Activated B cell treated with CpG ODN at 0.5 μM for 24 hours (primary cell): ENCODE results near the gene TRIM7. TPM values are rescaled to one million over a fixed set of nuclear protein-coding genes. Genes with fewer than 3 reads are reported as not detected.
A peak's percentile ranks its signal among the peaks of the same experiment; 100 is the strongest.

Experiments used
- ATAC-seq: fragments of 200-7000 bp; cut with Tn5 transposase; one replicate; pipeline ENCODE4 v1.10.0; 2021; ENCODE audit warnings: low read depth, mild to moderate bottlenecking, moderate library complexity
- CTCF ChIA-PET: fragments of 350-600 bp; sonication (Branson Sonifier 250); formaldehyde crosslinking; loops from one replicate; lab custom pipeline; 2021; ENCODE audit warnings: antibody characterized with exemption; lab: Charles Lee
- POLR2A ChIA-PET: fragments of 350-600 bp; sonication (Branson Sonifier 250); formaldehyde crosslinking; loops from one replicate; lab custom pipeline; 2021; ENCODE audit warnings: antibody characterized with exemption; lab: Charles Lee
- DNase-seq: peaks from one replicate; pipeline ENCODE4 v3.0.0; 2022
- H3K27ac Mint-ChIP-seq: one replicate; pipeline ENCODE4 v1.8.0; 2020; ENCODE audit warnings: mixed read lengths
- H3K27me3 Mint-ChIP-seq: one replicate; pipeline ENCODE4 v1.8.0; 2021; ENCODE audit warnings: mixed read lengths
- H3K36me3 Mint-ChIP-seq: one replicate; pipeline ENCODE4 v1.8.0; 2021; ENCODE audit warnings: low read depth, mixed read lengths
- H3K4me1 Mint-ChIP-seq: one replicate; pipeline ENCODE4 v1.8.0; 2021; ENCODE audit warnings: mixed read lengths
- H3K4me3 Mint-ChIP-seq: one replicate; pipeline ENCODE4 v1.8.0; 2020; ENCODE audit warnings: mild to moderate bottlenecking, mixed read lengths
- H3K9me3 Mint-ChIP-seq: one replicate; pipeline ENCODE4 v1.8.0; 2020; ENCODE audit warnings: mixed read lengths
- CTCF ChIP-seq: fragments of 200-600 bp; IDR thresholded peaks from one replicate; pipeline ENCODE4 v1.8.0; 2022; ENCODE audit warnings: antibody characterized with exemption, mild to moderate bottlenecking
- intact Hi-C: fragments of 100-400 bp; cut with micrococcal nuclease; formaldehyde crosslinking; loops from one replicate; pipeline ENCODE4 v1.15.1; 2024
- total RNA-seq: library from RNA; stranded (reverse); gene quantifications from 2 replicates; pipeline ENCODE4 v1.2.3, GENCODE V29; 2022

The TRIM7 gene
- total RNA-seq, 1 donor from 2014 or later = 0.51 TPM

GRCh38 chr5:181187500-181188213 lies 17.3 kb downstream of the TRIM7 start:
- intact Hi-C loops = loop anchor here (1.0 kb wide), 4 partner anchors 14 to 326 kb away; partner anchors contain the start of genes RACK1 and ZFP62
- H3K36me3 Mint-ChIP-seq = peaks cover 28% of the 10 kb centered on the region
- ChIA-PET CTCF (interaction anchor here (1.2 to 2.6 kb wide), 4 partner anchors 11 to 37 kb away, joined by 3 to 7 read pairs (median 6); no protein-coding TSS in a partner anchor), POLR2A (interaction anchor here (0.6 to 12.0 kb wide), 11 partner anchors 15 to 377 kb away, joined by 3 to 317 read pairs (median 14); partner anchors contain the start of genes RACK1, TRIM41, TRIM52 and TRIM7)
- no peaks in the 10 kb centered on the region for H3K9me3 Mint-ChIP-seq
- peaks cover 51% of the 10 kb centered on the region for H3K4me1 Mint-ChIP-seq
- peak overlapping the region; percentile 98 for H3K27ac Mint-ChIP-seq
- no peak for ATAC-seq
- peaks cover 11% of the 10 kb centered on the region for H3K27me3 Mint-ChIP-seq
- DNase-seq = peak; percentile 58
- H3K4me3 Mint-ChIP-seq = peak overlapping the region; percentile 88
- no peak for TF ChIP-seq CTCF

- TF ChIP-seq CTCF = no peak
- H3K4me3 Mint-ChIP-seq = peak overlapping the region; percentile 88
- no peaks in the 10 kb centered on the region for H3K9me3 Mint-ChIP-seq
- H3K36me3 Mint-ChIP-seq = peaks cover 27% of the 10 kb centered on the region
- ATAC-seq = no peak
- peak overlapping the region; percentile 98 for H3K27ac Mint-ChIP-seq
- H3K4me1 Mint-ChIP-seq = peaks cover 51% of the 10 kb centered on the region
- peaks cover 11% of the 10 kb centered on the region for H3K27me3 Mint-ChIP-seq
- intact Hi-C loops = no loop called here
- ChIA-PET POLR2A (interaction anchor here (0.6 to 12.0 kb wide), 8 partner anchors 14 to 74 kb away, joined by 3 to 317 read pairs (median 39); partner anchors contain the start of genes RACK1, TRIM41, TRIM52 and TRIM7), CTCF (interaction anchor here (1.3 to 2.6 kb wide), 2 partner anchors 15 to 20 kb away, joined by 6 to 7 read pairs; no protein-coding TSS in a partner anchor)
- DNase-seq = no peak
These were observed 18.0 kb downstream of the TRIM7 start for GRCh38 chr5:181186986-181187499.

GRCh38 chr5:181186022-181186421 lies 19.0 kb downstream of the TRIM7 start:
- Mint-ChIP-seq H3K36me3 (peaks cover 17% of the 10 kb centered on the region), H3K27me3 (peaks cover 8% of the 10 kb centered on the region), H3K4me1 (peaks cover 47% of the 10 kb centered on the region), H3K4me3 (no peak overlapping the region), H3K27ac (peak overlapping the region; percentile 53), H3K9me3 (no peaks in the 10 kb centered on the region)
- DNase-seq = no peak
- CTCF ChIA-PET = interaction anchor here (1.7 kb wide), 1 partner anchor 402 kb away, joined by 5 read pairs; no protein-coding TSS in a partner anchor
- ATAC-seq = no peak
- no peak for TF ChIP-seq CTCF
- intact Hi-C loops = no loop called here
- POLR2A ChIA-PET = interaction anchor here (3.7 to 12.0 kb wide), 2 partner anchors 17 to 37 kb away, joined by 32 to 317 read pairs; partner anchors contain the start of genes TRIM41 and TRIM7

- Mint-ChIP-seq H3K27me3 (peaks cover 8% of the 10 kb centered on the region), H3K27ac (no peak overlapping the region), H3K9me3 (no peaks in the 10 kb centered on the region), H3K36me3 (peaks cover 16% of the 10 kb centered on the region), H3K4me3 (peak overlapping the region; percentile 11), H3K4me1 (peaks cover 47% of the 10 kb centered on the region)
- no peak for DNase-seq
- no peak for ATAC-seq
- CTCF ChIA-PET = interaction anchor here (1.1 to 1.7 kb wide), 3 partner anchors 17 to 401 kb away, joined by 3 to 5 read pairs (median 5); partner anchors contain the start of gene ZFP62
- POLR2A ChIA-PET = interaction anchor here (0.8 to 12.0 kb wide), 7 partner anchors 9 to 375 kb away, joined by 3 to 317 read pairs (median 8); partner anchors contain the start of genes RACK1, TRIM41, TRIM52 and TRIM7
- no peak for TF ChIP-seq CTCF
- intact Hi-C loops = loop anchor here (2.0 kb wide), 1 partner anchor 383 kb away; the partner anchor contains the start of gene MGAT1
These were observed 19.4 kb downstream of the TRIM7 start for GRCh38 chr5:181185560-181185959.
